GM10266 (cell line): ENCODE data around the gene PKP4.
"Not testable (repeated sequence)": the region's sequence is repeated elsewhere in the genome, so short reads cannot be mapped to it uniquely, and the experiment has no call there.

Source experiments
- DNase-seq: peaks from one replicate; pipeline ENCODE4 v3.0.0; 2012; ENCODE audit errors: extremely low spot score
- CTCF ChIP-seq: IDR thresholded peaks from 2 replicates; pipeline ENCODE4 v1.5.1; 2012; ENCODE audit warnings: mild to moderate bottlenecking, low read depth; ENCODE audit not compliant: control insufficient read depth, insufficient read depth; ENCODE audit errors: missing control alignments

PKP4 gene

GRCh38 chr2:158691619-158692018 is 234.9 kb downstream of the PKP4 start:
- no peak for DNase-seq
- TF ChIP-seq CTCF: no peak

- no peak for DNase-seq
- no peak for TF ChIP-seq CTCF
Measured at GRCh38 chr2:158692372-158693103, 235.8 kb downstream of the PKP4 start.

GRCh38 chr2:158693476-158693875 is 236.7 kb downstream of the PKP4 start:
- no peak for DNase-seq
- no peak for TF ChIP-seq CTCF

- no peak for DNase-seq
- no peak for TF ChIP-seq CTCF
Measured at GRCh38 chr2:158695305-158695704, 238.6 kb downstream of the PKP4 start.

GRCh38 chr2:158695744-158696143 is 239.0 kb downstream of the PKP4 start:
- not testable (repeated sequence) for DNase-seq

GRCh38 chr2:158699323-158699722 is 242.6 kb downstream of the PKP4 start:
- no peak for DNase-seq
- no peak for TF ChIP-seq CTCF

- TF ChIP-seq CTCF: no peak
Measured at GRCh38 chr2:158701101-158701500, 244.3 kb downstream of the PKP4 start.

GRCh38 chr2:158702740-158703139 is 246.0 kb downstream of the PKP4 start:
- TF ChIP-seq CTCF: no peak
- no peak for DNase-seq

More at GRCh38 chr2:158701101-158701500, 244.3 kb downstream of the PKP4 start:
- DNase-seq: no peak

GRCh38 chr2:158704724-158705465 is 248.1 kb downstream of the PKP4 start:
- not testable (repeated sequence) for DNase-seq
